IMR-90 (cell line): ENCODE results near the gene ZACN. TPM values are rescaled to one million over a fixed set of nuclear protein-coding genes. Genes with fewer than 3 reads are reported as not detected.
A peak's percentile ranks its signal among the peaks of the same experiment; 100 is the strongest.

Experiments used
- ATAC-seq: fragments of 200-7000 bp; cut with Tn5 transposase; 2 replicates; pipeline ENCODE4 v1.9.1; 2020; ENCODE audit warnings: low read depth, mild to moderate bottlenecking, moderate library complexity
- BruUV-seq: library from RNA; stranded (reverse); fragments of 400-500 nt; replicated peaks from 2 replicates; lab custom pipeline; 2021; lab: Mats Ljungman, UMichigan
- CTCF ChIA-PET: fragments of 300-600 bp; formaldehyde crosslinking; extraction: SDS; loops from one replicate; lab custom pipeline; 2021; ENCODE audit warnings: antibody characterized with exemption; lab: Yijun Ruan, JAX
- POLR2A ChIA-PET: fragments of 300-600 bp; sonication (Branson Sonifier 250); formaldehyde crosslinking; loops from one replicate; lab custom pipeline; 2022; ENCODE audit warnings: antibody characterized with exemption; ENCODE audit not compliant: unreplicated experiment; lab: Charles Lee
- DNase-seq: peaks from one replicate; pipeline ENCODE4 v3.0.0; 2013
- H2AFZ ChIP-seq: replicated peaks from 2 replicates; pipeline ENCODE3; 2013; ENCODE audit warnings: low read length, mild to moderate bottlenecking; ENCODE audit not compliant: poor library complexity
- H2AK5ac ChIP-seq: 2 replicates; pipeline ENCODE4 v1.6.1; 2013; ENCODE audit warnings: low read depth, low read length, inconsistent platforms
- H2AK9ac ChIP-seq: replicated peaks from 2 replicates; pipeline ENCODE3; 2013; ENCODE audit warnings: mild to moderate bottlenecking, low read depth, low read length, moderate library complexity; ENCODE audit not compliant: poor library complexity
- H2BK120ac ChIP-seq: 2 replicates; pipeline ENCODE4 v1.6.1; 2013; ENCODE audit warnings: low read depth, low read length, inconsistent platforms
- H2BK15ac ChIP-seq: 3 replicates; pipeline ENCODE4 v1.6.1; 2013; ENCODE audit warnings: low read depth, low read length, inconsistent platforms
- H2BK20ac ChIP-seq: 2 replicates; pipeline ENCODE4 v1.6.1; 2013; ENCODE audit warnings: low read depth, mild to moderate bottlenecking, inconsistent platforms, low read length, moderate library complexity
- H2BK5ac ChIP-seq: 2 replicates; pipeline ENCODE4 v1.6.1; 2013; ENCODE audit warnings: mild to moderate bottlenecking, low read depth, low read length, inconsistent platforms; ENCODE audit not compliant: poor library complexity, severe bottlenecking
- H3K14ac ChIP-seq: replicated peaks from 2 replicates; pipeline ENCODE4 v1.6.1; 2013; ENCODE audit warnings: low read depth, low read length, inconsistent platforms
- H3K18ac ChIP-seq: 2 replicates; pipeline ENCODE4 v1.6.1; 2013; ENCODE audit warnings: low read depth, low read length, control low read depth
- H3K23ac ChIP-seq: 2 replicates; pipeline ENCODE4 v1.6.1; 2013; ENCODE audit warnings: low read depth, low read length, inconsistent platforms
- H3K27ac ChIP-seq: 2 replicates; pipeline ENCODE4 v1.5.1; 2013; ENCODE audit warnings: mild to moderate bottlenecking, control low read depth, low read length; ENCODE audit not compliant: insufficient read depth
- H3K27me3 ChIP-seq: 2 replicates; pipeline ENCODE4 v1.6.1; 2013; ENCODE audit warnings: low read length; ENCODE audit not compliant: control insufficient read depth, insufficient read depth
- H3K36me3 ChIP-seq: 2 replicates; pipeline ENCODE4 v1.6.1; 2013; ENCODE audit warnings: low read length, mixed read lengths; ENCODE audit not compliant: control insufficient read depth, insufficient read depth
- H3K4ac ChIP-seq: 2 replicates; pipeline ENCODE4 v1.6.1; 2013; ENCODE audit warnings: low read depth, low read length, inconsistent platforms
- H3K4me1 ChIP-seq: 2 replicates; pipeline ENCODE4 v1.6.1; 2013; ENCODE audit warnings: low read length, mixed read lengths; ENCODE audit not compliant: control insufficient read depth, insufficient read depth
- H3K4me2 ChIP-seq: 2 replicates; pipeline ENCODE4 v1.6.1; 2013; ENCODE audit warnings: low read depth, mild to moderate bottlenecking, control low read depth, low read length, moderate library complexity
- H3K4me3 ChIP-seq: 2 replicates; pipeline ENCODE4 v1.5.1; 2013; ENCODE audit warnings: low read depth, mild to moderate bottlenecking, control low read depth, low read length, moderate library complexity; ENCODE audit not compliant: insufficient read depth
- H3K56ac ChIP-seq: 2 replicates; pipeline ENCODE4 v1.6.1; 2013; ENCODE audit warnings: low read length, inconsistent platforms; ENCODE audit not compliant: insufficient read depth; ENCODE audit errors: extremely low read depth
- H3K79me1 ChIP-seq, 2 experiments: 2 replicates each; pipeline ENCODE4 v1.6.1; 2013; ENCODE audit warnings: low read length in 2 of 2, inconsistent platforms in 1 of 2, low read depth in 1 of 2
- H3K9ac ChIP-seq: 2 replicates; pipeline ENCODE4 v1.6.1; 2013; ENCODE audit warnings: low read depth, low read length, control low read depth
- H3K9me1 ChIP-seq: 2 replicates; pipeline ENCODE4 v1.6.1; 2013; ENCODE audit warnings: low read length, inconsistent platforms; ENCODE audit not compliant: insufficient read depth
- H3K9me3 ChIP-seq: 2 replicates; pipeline ENCODE4 v1.6.1; 2013; ENCODE audit warnings: low read length; ENCODE audit not compliant: control insufficient read depth, insufficient read depth
- H4K20me1 ChIP-seq: 2 replicates; pipeline ENCODE4 v1.6.1; 2013; ENCODE audit warnings: low read length, inconsistent platforms; ENCODE audit not compliant: insufficient read depth
- H4K5ac ChIP-seq: 2 replicates; pipeline ENCODE4 v1.6.1; 2013; ENCODE audit warnings: mild to moderate bottlenecking, low read depth, low read length, control low read depth
- H4K8ac ChIP-seq, 2 experiments: 2 replicates each; pipeline ENCODE4 v1.6.1; 2013; ENCODE audit warnings: low read depth in 2 of 2, low read length in 2 of 2, control low read depth in 1 of 2, inconsistent platforms in 1 of 2
- H4K91ac ChIP-seq: 2 replicates; pipeline ENCODE4 v1.6.1; 2013; ENCODE audit warnings: low read depth, low read length, inconsistent platforms; ENCODE audit not compliant: insufficient read depth
- BHLHE40 ChIP-seq: fragments of 150-350 bp; IDR thresholded peaks from 2 replicates; pipeline ENCODE4 v1.6.1; 2016; ENCODE audit warnings: mild to moderate bottlenecking, low read depth, low read length
- CEBPB ChIP-seq: IDR thresholded peaks from 2 replicates; pipeline ENCODE4 v1.6.1; 2012; ENCODE audit warnings: low read depth, low read length, improper control_type of control experiment
- FOS ChIP-seq: fragments of 150-350 bp; IDR thresholded peaks from 2 replicates; pipeline ENCODE4 v1.6.1; 2016; ENCODE audit warnings: low read depth, low read length
- MAFK ChIP-seq: IDR thresholded peaks from 2 replicates; pipeline ENCODE4 v1.6.1; 2012; ENCODE audit warnings: low read depth, low read length, improper control_type of control experiment
- MXI1 ChIP-seq: IDR thresholded peaks from 2 replicates; pipeline ENCODE4 v1.6.1; 2012; ENCODE audit warnings: low read depth, mild to moderate bottlenecking, low read length, moderate library complexity, borderline replicate concordance
- NFE2L2 ChIP-seq: fragments of 150-350 bp; IDR thresholded peaks from 2 replicates; pipeline ENCODE4 v1.6.1; 2016; ENCODE audit warnings: low read depth, mild to moderate bottlenecking, low read length
- RCOR1 ChIP-seq: IDR thresholded peaks from 2 replicates; pipeline ENCODE4 v1.6.1; 2012; ENCODE audit warnings: mild to moderate bottlenecking, low read length, improper control_type of control experiment; ENCODE audit not compliant: insufficient replicate concordance
- RFX5 ChIP-seq: IDR thresholded peaks from 2 replicates; pipeline ENCODE4 v1.8.0; 2012; ENCODE audit warnings: low read depth, mild to moderate bottlenecking, low read length, moderate library complexity
- SMC3 ChIP-seq: fragments of 150-350 bp; IDR thresholded peaks from 2 replicates; pipeline ENCODE4 v1.6.1; 2016; ENCODE audit warnings: low read depth, mild to moderate bottlenecking, antibody characterized with exemption, low read length, moderate library complexity
- WGBS, 2 experiments: methylation state at CpG; one replicate each; pipeline versions ENCODE4 v1.1.5 to v1.1.7; 2013; ENCODE audit warnings: missing lambda C conversion rate in 2 of 2; ENCODE audit not compliant: insufficient read length in 1 of 2; ENCODE audit errors: extremely low coverage in 2 of 2; 5-methylcytosine and 5-hydroxymethylcytosine counted together
- dilution Hi-C: fragments of 300-500 bp; cut with HindIII; formaldehyde crosslinking; loops from one replicate; pipeline ENCODE4 v1.14.3; 2018; ENCODE audit warnings: low sequenced_read_pairs; ENCODE audit not compliant: unreplicated experiment
- in situ Hi-C: fragments of 300-500 bp; cut with MboI; formaldehyde crosslinking; loops from 3 replicates; pipeline ENCODE4 v1.14.3; 2019; ENCODE audit warnings: low sequenced_read_pairs, inconsistent platforms, mixed read lengths
- intact Hi-C: fragments of 100-400 bp; cut with micrococcal nuclease; formaldehyde crosslinking; loops from 2 replicates; pipeline ENCODE4 v1.10.0; 2022
- polyA plus RNA-seq, 3 experiments: library from polyadenylated mRNA; depleted of rRNA; stranded (reverse); fragments of >200 nt; gene quantifications; 2 replicates each; pipeline ENCODE4 v1.2.3, GENCODE V29; 2012; ENCODE audit warnings: low replicate concordance in 1 of 3
- total RNA-seq: library from RNA; depleted of rRNA; stranded (reverse); fragments of >200 nt; gene quantifications from 2 replicates; pipeline ENCODE4 v1.2.3, GENCODE V29; 2012
- TF ChIP-seq, protein P1 (sequence below): fragments of 150-350 bp; IDR thresholded peaks from 2 replicates; pipeline ENCODE4 v1.6.1; 2016; ENCODE audit warnings: low read depth, mild to moderate bottlenecking, low read length, moderate library complexity, borderline replicate concordance

ZACN gene
- total and polyA plus RNA-seq, 2 of the 4 experiments (the other 2 are of a cell fraction), result not detected

GRCh38 chr17:76087531-76087930, 8.5 kb downstream of the ZACN start:
- Histone ChIP-seq H2AK5ac (no peak overlapping the region), H2BK5ac (no peak overlapping the region), H4K91ac (no peak overlapping the region), H2BK20ac (no peak overlapping the region), H3K18ac (no peak overlapping the region), H3K4me2 (no peak overlapping the region), H3K9me1 (no peaks in the 10 kb centered on the region), H3K9me3 (no peaks in the 10 kb centered on the region), H3K36me3 (peaks cover 79% of the 10 kb centered on the region), H4K8ac (no peak overlapping the region), H3K79me1 (peaks cover 0 to under 1% of the 10 kb centered on the region in 2 experiments; a peak in 1 of 4 replicates), H3K4ac (no peak overlapping the region), H3K27ac (no peak overlapping the region), H3K4me3 (no peak overlapping the region), H4K5ac (no peak overlapping the region), H2AFZ (peak overlapping the region; percentile 49), H3K9ac (no peak overlapping the region), H2BK120ac (no peak overlapping the region), H4K20me1 (no peaks in the 10 kb centered on the region; the same call in 1 of the 2 replicates), H3K23ac (no peak overlapping the region), H2AK9ac (no peak overlapping the region), H3K14ac (no peak overlapping the region), H3K27me3 (no peaks in the 10 kb centered on the region), H2BK15ac (no peak overlapping the region), H3K56ac (no peak overlapping the region), H3K4me1 (no peaks in the 10 kb centered on the region)
- WGBS, 2 experiments, result no CpG with 5 or more reads among the region's 11 CpGs
- ChIA-PET POLR2A (no interaction called here), CTCF (no interaction called here)
- BruUV-seq, result no TSS peak
- ATAC-seq, result no peak
- DNase-seq, result no peak
- intact Hi-C loops, result no loop called here
- dilution Hi-C loops, result no loop called here
- TF ChIP-seq FOS (no peak), CEBPB (no peak), RFX5 (no peak), MAFK (no peak), NFE2L2 (no peak), BHLHE40 (no peak), MXI1 (no peak), RCOR1 (no peak), SMC3 (no peak)
- TF ChIP-seq, protein P1, sequence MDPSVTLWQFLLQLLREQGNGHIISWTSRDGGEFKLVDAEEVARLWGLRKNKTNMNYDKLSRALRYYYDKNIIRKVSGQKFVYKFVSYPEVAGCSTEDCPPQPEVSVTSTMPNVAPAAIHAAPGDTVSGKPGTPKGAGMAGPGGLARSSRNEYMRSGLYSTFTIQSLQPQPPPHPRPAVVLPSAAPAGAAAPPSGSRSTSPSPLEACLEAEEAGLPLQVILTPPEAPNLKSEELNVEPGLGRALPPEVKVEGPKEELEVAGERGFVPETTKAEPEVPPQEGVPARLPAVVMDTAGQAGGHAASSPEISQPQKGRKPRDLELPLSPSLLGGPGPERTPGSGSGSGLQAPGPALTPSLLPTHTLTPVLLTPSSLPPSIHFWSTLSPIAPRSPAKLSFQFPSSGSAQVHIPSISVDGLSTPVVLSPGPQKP, result no peak
- in situ Hi-C loops, result no loop called here
